ENCODE results near the gene CD93.

- TF ChIP-seq, protein P1, sequence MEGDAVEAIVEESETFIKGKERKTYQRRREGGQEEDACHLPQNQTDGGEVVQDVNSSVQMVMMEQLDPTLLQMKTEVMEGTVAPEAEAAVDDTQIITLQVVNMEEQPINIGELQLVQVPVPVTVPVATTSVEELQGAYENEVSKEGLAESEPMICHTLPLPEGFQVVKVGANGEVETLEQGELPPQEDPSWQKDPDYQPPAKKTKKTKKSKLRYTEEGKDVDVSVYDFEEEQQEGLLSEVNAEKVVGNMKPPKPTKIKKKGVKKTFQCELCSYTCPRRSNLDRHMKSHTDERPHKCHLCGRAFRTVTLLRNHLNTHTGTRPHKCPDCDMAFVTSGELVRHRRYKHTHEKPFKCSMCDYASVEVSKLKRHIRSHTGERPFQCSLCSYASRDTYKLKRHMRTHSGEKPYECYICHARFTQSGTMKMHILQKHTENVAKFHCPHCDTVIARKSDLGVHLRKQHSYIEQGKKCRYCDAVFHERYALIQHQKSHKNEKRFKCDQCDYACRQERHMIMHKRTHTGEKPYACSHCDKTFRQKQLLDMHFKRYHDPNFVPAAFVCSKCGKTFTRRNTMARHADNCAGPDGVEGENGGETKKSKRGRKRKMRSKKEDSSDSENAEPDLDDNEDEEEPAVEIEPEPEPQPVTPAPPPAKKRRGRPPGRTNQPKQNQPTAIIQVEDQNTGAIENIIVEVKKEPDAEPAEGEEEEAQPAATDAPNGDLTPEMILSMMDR (IDR thresholded peaks at IDR 0.05), result no peak
- no peak for TF ChIP-seq POLR2A (IDR thresholded peaks at IDR 0.05)
Observed at GRCh38 chr20:23083553-23084220, 2.4 kb downstream of the CD93 start.
